ENCODE measurements around the gene NCAM2.

Gene NCAM2

DNA sequence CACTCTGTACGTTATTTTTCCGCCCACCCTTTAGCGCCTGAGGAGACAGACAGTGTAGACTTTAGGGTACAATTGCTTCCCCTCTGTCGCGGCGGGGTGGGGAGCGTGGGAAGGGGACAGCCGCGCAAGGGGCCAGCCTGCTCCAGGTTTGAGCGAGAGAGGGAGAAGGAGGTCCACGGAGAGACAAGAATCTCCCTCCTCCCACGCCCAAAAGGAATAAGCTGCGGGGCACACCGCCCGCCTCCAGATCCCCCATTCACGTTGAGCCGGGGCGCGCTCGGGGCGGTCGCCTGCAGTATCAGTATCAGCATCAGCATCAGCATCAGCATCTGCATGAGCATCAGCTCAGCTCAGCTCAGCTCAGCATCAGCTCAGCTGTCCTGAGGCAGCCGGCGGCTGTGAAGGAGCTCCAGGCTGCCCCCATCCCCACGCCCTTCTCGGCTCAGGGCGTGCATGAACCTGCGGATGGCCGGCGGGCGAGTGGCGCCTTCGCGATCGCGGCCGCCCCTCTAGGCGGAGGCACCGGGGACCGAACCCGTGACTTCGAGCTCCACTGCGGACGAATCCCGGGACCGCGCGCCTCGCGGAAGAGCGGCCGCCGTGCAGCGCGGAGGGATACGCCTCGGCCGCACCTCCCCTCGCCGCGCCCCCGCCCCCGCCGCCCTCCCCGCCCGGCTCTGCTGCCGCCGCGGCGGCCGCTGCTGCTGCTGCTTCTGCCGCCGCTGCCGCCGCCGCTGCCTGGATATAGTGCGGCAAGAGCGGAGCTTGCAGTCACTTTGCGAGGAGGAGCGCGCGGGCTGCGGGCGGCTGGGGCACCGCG is at the start of gene NCAM2:
NCAM2 (plus strand) TSS at position 774 of the 820 bp plus-strand sequence.
- peak; percentile 57 for DNase-seq

DNA sequence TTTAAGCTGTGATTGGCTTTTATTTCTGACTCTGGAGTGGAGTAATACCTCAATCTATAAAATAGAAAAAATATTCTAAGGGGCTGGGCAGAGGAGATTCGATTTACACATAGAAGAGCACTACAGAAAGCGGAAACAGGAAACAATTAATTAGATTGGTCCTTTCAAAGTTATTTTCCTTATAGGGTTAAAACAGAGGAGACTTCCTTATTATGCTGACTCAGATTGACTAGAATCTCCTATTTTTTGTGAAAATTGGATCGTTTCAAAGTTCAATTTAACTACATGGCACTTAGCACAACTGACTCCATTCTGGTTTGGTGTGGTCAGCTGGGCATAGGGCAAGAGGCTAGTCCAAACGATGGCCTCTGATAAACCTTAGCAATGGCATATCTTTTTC is 48.3 kb upstream of the NCAM2 start:
- no peak for DNase-seq

GRCh38 chr21:20965816-20966215 is 32.4 kb upstream of the NCAM2 start:
- DNase-seq, result no peak

DNA sequence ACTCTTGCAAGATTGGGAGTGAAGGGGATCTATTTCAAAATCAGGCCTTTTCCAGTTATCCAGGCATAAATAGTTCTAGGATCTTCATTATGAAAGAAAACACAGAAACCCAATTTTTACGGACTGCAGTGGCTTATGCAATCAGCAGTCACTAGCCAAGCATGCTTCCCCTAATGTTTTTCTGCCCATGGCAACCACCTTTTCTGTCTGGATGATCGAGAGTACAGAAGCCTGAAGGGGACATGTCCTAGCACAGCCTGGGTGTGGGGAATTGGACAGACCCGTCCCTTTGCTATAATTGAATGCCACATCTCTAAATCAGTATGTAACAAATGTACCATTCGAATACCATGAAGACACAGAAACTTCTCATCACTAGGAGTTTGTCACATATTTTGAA is 29.8 kb upstream of the NCAM2 start:
- no peak for DNase-seq

DNA sequence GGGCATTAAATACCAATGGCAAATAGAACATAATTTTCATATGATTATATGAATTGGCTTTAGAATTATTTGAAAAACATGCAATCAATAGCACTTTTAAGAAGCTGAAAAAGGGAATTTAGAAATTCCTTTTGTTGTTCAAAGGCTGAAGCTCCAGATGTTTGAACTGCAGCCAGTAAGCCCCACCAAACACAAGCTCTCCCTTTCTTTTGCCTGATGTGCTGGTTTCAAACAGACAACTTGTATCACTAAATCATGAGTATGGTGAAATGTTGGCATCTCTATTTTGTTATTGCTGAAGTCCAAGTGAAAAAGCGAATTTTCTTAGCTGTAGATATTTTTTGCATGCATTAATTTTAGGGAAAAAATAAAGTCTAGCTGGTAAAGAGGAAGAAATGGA is 27.5 kb upstream of the NCAM2 start:
- DNase-seq, result no peak

- DNase-seq, result peak; percentile 41
Observed at GRCh38 chr21:20971296-20971921, 26.8 kb upstream of the NCAM2 start.

- DNase-seq, result no peak
Observed at GRCh38 chr21:20994790-20995189, 3.4 kb upstream of the NCAM2 start.

DNA sequence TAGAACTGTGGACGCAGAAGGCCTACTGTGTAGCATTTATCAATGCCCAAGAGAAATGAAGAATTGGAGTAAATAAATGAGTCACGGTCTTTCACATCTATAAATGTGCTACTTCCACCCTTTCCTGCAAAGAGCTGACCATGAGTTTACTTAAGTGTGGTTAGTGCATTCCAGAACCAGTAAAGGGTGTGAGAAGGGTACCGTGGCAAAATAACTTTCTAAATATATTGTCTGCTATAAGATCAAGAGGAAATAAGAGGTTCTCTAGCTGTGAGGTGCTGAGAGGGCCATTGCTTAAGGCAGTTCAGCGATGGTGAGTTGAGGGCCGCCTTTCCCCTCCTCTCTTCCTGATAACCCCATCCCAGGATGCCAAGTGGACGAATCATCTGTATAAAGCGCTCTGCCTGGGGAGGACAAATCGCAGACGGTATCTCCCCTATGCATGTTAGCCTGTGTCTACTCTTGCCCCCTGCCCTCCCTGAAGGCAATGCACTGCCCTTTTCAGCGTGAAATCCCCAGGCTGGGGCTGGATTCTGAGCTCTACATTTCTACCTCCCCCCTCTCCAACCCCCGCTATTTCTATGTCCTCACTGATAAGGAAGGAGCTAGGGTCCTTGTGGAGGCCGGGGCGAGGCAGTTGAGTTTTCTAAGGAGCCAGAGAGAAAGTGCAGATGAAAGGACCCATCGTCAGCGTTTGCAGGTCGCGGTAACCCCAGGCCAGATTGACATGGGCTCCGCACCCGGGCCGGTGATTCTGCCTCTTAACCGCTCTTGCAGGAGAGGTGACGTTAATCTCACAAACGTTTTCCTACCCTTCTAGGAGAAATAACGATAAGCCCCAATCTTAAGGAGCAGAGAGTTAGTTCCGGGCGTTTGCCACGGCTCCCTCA is 1.5 kb upstream of the NCAM2 start:
- no peak for DNase-seq

GRCh38 chr21:20997311-20997635 is 936 bp upstream of the NCAM2 start:
- no peak for DNase-seq

- DNase-seq, result no peak
Observed at GRCh38 chr21:20998456-20998789, 214 bp downstream of the NCAM2 start.

GRCh38 chr21:20998886-20999285 is 677 bp downstream of the NCAM2 start:
- DNase-seq, result no peak

- DNase-seq, result peak; percentile 31
Observed at GRCh38 chr21:20999659-21000058, 1.4 kb downstream of the NCAM2 start.

GRCh38 chr21:21000591-21001175 is 2.5 kb downstream of the NCAM2 start:
- no peak for DNase-seq

GRCh38 chr21:21001591-21002100 is 3.4 kb downstream of the NCAM2 start:
- DNase-seq, result no peak

DNA sequence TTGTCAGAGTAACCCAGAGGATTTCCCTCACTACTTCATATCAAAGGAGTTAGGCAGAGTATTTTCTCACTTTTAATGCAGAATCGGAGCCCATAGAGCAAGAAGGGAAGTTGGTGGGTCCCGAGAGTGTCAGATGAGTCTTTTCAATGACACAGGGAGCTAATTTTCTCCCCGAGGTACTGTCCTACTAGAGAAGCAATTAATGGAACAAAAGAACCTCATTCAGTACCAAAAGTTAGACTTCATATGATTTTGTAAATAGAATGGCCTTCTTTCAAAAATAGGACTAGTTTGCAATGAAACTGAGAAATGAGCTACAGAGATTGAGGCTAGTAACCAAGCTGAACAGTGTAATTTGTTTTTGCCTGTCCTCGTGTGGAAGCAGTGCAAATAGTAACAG is 3.9 kb downstream of the NCAM2 start:
- DNase-seq, result no peak

DNA sequence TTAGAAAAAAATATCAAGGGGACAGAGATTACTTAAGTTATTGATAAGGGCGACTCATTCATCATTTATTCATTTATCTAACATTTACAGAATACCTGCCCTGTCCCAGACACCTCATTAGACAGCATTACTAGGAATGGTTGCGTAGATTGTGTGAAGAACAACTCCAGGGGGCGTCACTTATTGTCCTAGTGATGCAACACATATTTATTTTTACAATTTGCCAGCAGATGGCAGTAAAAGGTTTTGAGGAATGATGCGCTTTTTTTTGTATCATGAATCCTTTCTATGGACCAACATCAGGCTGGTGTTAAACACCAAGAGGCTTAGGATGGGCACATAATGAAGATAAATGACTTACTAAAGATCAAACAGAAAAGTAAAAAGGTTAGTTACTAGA is 5.5 kb downstream of the NCAM2 start:
- DNase-seq, result no peak

DNA sequence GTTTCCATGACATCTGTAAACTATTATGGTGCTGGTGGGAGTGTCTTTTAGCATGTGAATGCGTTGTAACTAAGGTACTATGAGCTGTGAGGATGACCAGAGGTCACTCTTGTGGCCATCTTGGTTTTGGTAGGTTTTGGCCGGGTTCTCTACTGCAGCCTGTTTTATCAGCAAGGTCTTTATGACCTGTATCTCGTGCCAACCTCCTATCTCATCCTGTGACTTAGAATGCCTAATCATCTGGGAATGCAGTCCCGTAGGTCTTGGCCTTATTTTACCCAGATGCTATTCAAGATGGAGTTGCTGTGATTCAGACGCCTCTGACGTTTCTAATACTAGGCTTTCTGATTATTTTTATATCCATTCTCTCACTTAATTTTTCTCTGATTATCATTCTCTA is 9.4 kb downstream of the NCAM2 start:
- DNase-seq, result no peak

- DNase-seq, result no peak
Observed at GRCh38 chr21:21010228-21010627, 12.0 kb downstream of the NCAM2 start.

- no peak for DNase-seq
Observed at GRCh38 chr21:21010698-21011097, 12.5 kb downstream of the NCAM2 start.

GRCh38 chr21:21018821-21019220 is 20.6 kb downstream of the NCAM2 start:
- no peak for DNase-seq

DNA sequence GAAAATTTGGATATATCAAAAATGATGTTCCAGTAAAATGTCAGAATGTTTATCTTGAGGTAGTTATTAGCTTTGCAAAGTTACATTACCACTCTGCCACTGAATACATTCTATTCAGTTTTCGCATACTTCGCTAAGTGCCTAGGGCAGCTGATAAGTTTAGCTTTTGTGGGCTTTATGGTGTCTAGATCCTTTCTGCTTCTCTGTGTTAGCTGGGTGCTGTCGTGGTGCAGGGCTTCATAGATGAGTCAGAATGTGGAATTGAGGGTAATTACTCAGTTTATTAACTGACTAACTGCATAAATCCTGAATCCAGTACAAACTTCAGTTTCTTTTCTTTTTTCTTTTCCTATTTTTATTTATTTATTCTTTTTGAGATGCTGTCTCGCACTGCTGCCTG is 21.5 kb downstream of the NCAM2 start:
- DNase-seq, result no peak

- DNase-seq, result no peak
Observed at GRCh38 chr21:21025742-21026141, 27.5 kb downstream of the NCAM2 start.

GRCh38 chr21:21028275-21028820 is 30.1 kb downstream of the NCAM2 start:
- DNase-seq, result no peak

Data from stimulated activated CD8-positive, alpha-beta memory T cell treated with anti-CD3 and anti-CD28 coated beads, Interleukin-4, amount 100 ng/mL, for 48 hours (primary cell).